ENCODE results near the gene SLC44A4.
A peak's percentile ranks its signal among the peaks of the same experiment; 100 is the strongest.
"Not testable (repeated sequence)": the region's sequence is repeated elsewhere in the genome, so short reads cannot be mapped to it uniquely, and the experiment has no call there.

Gene SLC44A4

GRCh38 chr6:31830886-31831335, 47.9 kb downstream of the SLC44A4 start:
- no peak for DNase-seq (ENCODE audit: low read depth in 2 of 2)
- H3K4me3 ChIP-seq (replicated peaks in 1 of 2; ENCODE audit: low read depth in 2 of 2, low read length in 2 of 2) = peak overlapping the region; percentile 64 to 73
- TF ChIP-seq CTCF (IDR thresholded peaks at IDR 0.05; ENCODE audit: low read depth, low read length) = no peak

GRCh38 chr6:31829633-31830283, 49.0 kb downstream of the SLC44A4 start:
- TF ChIP-seq CTCF (IDR thresholded peaks at IDR 0.05; ENCODE audit: low read depth, low read length) = peak; percentile 8
- peak overlapping the region; percentile 64 to 73 for H3K4me3 ChIP-seq (replicated peaks in 1 of 2; ENCODE audit: low read depth in 2 of 2, low read length in 2 of 2)
- DNase-seq (ENCODE audit: low read depth in 2 of 2) = peak; percentile 59 to 72

GRCh38 chr6:31827286-31828079, 51.3 kb downstream of the SLC44A4 start, which contains the start of gene HSPA1B:
Gene HSPA1B, plus strand, starts transcription at chr6:31827738. Its CDS starts 213 bp downstream, at chr6:31827951.
- TF ChIP-seq CTCF (IDR thresholded peaks at IDR 0.05; ENCODE audit: low read depth, low read length) = no peak
- H3K4me3 ChIP-seq (replicated peaks in 1 of 2; ENCODE audit: low read depth in 2 of 2, low read length in 2 of 2) = peak within 1 kb of the TSS; percentile 73 to 78
- peak; percentile 100 for DNase-seq (ENCODE audit: low read depth in 2 of 2)

- TF ChIP-seq CTCF (IDR thresholded peaks at IDR 0.05; ENCODE audit: low read depth, low read length) = no peak
- peak overlapping the region; percentile 13 to 78 for H3K4me3 ChIP-seq (replicated peaks in 1 of 2; ENCODE audit: low read depth in 2 of 2, low read length in 2 of 2)
- DNase-seq (ENCODE audit: low read depth in 2 of 2) = peak in 1 of 2 donors; percentile 97
Measured at GRCh38 chr6:31826793-31827285, 52.0 kb downstream of the SLC44A4 start.

GRCh38 chr6:31825553-31825952, 53.2 kb downstream of the SLC44A4 start:
- no peak for TF ChIP-seq CTCF (IDR thresholded peaks at IDR 0.05; ENCODE audit: low read depth, low read length)
- no peak overlapping the region for H3K4me3 ChIP-seq (replicated peaks in 1 of 2; ENCODE audit: low read depth in 2 of 2, low read length in 2 of 2)
- DNase-seq (ENCODE audit: low read depth in 2 of 2) = no peak

- DNase-seq (ENCODE audit: low read depth in 2 of 2); H3K4me3 ChIP-seq (replicated peaks in 1 of 2; ENCODE audit: low read depth in 2 of 2, low read length in 2 of 2): not testable (repeated sequence)
Measured at GRCh38 chr6:31823592-31824196, 55.1 kb downstream of the SLC44A4 start.

All from cardiac fibroblast (primary cell).